ENCODE measurements around the gene USP5. TPM values are rescaled to one million over a fixed set of nuclear protein-coding genes. Genes with fewer than 3 reads are reported as not detected.
A peak's percentile ranks its signal among the peaks of the same experiment; 100 is the strongest.
"Not testable (repeated sequence)": the region's sequence is repeated elsewhere in the genome, so short reads cannot be mapped to it uniquely, and the experiment has no call there.

Gene USP5
- total and polyA plus RNA-seq, 12 donors: 30.6 to 162 (median 113) TPM

DNA sequence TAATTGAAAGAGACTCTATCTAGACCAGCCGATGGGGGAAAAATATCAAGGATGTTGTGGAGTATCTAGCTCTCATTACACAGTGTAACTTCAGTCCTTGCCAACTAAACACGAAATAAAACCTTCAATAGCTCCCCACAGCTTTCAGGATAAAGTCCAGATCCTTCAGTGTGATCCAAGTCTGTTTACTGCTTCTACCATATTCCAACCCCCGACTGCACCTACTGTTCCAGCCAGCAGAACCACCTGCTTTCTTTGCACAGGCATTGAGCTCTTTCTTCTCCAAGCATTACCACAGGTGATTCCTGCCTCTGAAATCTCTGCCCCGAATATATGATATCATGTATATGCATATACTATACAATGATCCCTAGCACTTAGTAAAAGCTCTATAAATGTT, 50.5 kb downstream of the USP5 start:
- H3K27me3 ChIP-seq: no peaks in the 10 kb centered on the region
- WGBS, 4 donors: 71 to 87% (median 83%) methylated on average over 4 of the region's 4 CpGs
- DNase-seq: no peak
- TF ChIP-seq POLR2A (IDR thresholded peaks at IDR 0.05) (no peak), CTCF (IDR thresholded peaks at IDR 0.05) (no peak)
- intact Hi-C loops (cut with DNase I): no loop called here
- no peaks in the 10 kb centered on the region for H3K36me3 ChIP-seq (replicated peaks in 1 of 2)
- no peak overlapping the region for H3K27ac ChIP-seq
- peaks cover 5 to 12% of the 10 kb centered on the region in 2 donors for H3K4me1 ChIP-seq (replicated peaks in 1 of 2)
- no peaks in the 10 kb centered on the region for H3K9me3 ChIP-seq (replicated peaks in 1 of 3)
- no peak overlapping the region for H3K4me3 ChIP-seq

- DNase-seq: no peak
- Histone ChIP-seq H3K36me3 (replicated peaks in 1 of 2) (no peaks in the 10 kb centered on the region), H3K4me1 (replicated peaks in 1 of 2) (peaks cover 5 to 12% of the 10 kb centered on the region in 2 donors), H3K9me3 (replicated peaks in 1 of 3) (no peaks in the 10 kb centered on the region), H3K27me3 (no peaks in the 10 kb centered on the region), H3K4me3 (no peak overlapping the region), H3K27ac (peak overlapping the region in 1 of 5 donors; percentile 78)
- no peak for TF ChIP-seq POLR2A (IDR thresholded peaks at IDR 0.05)
- WGBS, 4 donors: 61 to 77% (median 66%) methylated on average over 1 of the region's 1 CpG
- intact Hi-C loops (cut with DNase I): no loop called here
Observed at GRCh38 chr12:6903722-6904121, 51.8 kb downstream of the USP5 start.

DNA sequence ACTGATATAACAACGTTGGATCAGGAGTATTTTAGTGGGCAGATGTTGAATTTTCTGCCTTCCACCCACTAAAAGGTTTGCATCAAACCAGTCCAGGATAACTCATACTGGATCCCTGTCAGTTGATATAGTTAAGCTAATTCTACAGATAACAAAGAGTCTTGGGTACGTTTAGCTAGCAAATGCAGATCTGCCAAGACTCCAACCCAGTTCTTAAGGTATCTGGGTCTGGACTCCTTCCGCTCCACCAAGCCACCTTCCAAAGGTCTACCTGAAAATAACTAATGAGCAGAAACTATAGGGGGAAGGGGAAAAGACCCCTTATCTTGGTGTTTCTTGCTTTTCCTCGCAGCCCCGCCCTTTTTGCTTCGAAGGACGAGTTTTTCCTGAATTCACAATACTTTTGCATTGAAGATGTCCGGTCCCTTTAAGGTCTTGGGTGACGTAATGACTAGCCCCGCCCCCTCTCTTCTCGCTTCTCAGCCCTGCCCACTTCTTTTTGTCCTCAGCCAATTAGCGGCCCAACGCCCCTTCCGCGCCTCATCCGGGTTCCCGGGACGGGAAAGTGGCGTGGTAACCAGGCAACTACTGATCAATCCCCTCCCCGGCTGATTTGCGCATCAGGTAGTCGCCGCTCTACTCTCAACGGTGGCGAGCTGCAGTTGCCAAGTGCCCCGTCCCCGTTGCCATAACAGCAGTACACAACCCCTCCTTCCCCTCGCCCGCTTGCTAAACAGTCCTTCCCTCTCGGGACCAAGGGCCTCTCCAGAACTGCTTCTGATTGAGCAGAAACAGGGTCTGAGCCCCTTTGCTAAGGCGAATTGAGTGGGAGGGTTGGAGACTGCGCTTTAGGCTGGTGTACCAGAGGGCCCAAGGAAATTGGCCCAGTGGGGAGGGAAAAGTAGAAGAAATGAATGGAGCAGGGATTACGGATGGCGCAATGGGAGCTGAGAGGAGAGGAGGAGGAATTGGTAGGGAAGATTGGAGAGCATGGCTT, 52.6 kb downstream of the USP5 start, which contains the start of gene LRRC23:
Gene LRRC23 (plus strand): TSS at position 543 of the 997 bp plus-strand sequence. CDS start 812 bp downstream, outside the sequence.
- WGBS, 4 donors: 4 to 12% (median 6%) methylated on average over 14 to 34 of the region's 34 CpGs
- intact Hi-C loops (cut with DNase I): no loop called here
- no peak for TF ChIP-seq CTCF (IDR thresholded peaks at IDR 0.05)
- TF ChIP-seq POLR2A (IDR thresholded peaks at IDR 0.05): peak in 1 of 2 donors; percentile 39

GRCh38 chr12:6905414-6906040, 53.6 kb downstream of the USP5 start:
- Histone ChIP-seq H3K4me1 (replicated peaks in 1 of 2) (peaks cover 5 to 12% of the 10 kb centered on the region in 2 donors), H3K4me3 (peak overlapping the region in 2 of 4 donors; percentile 57 to 77), H3K27me3 (no peaks in the 10 kb centered on the region), H3K36me3 (replicated peaks in 1 of 2) (no peaks in the 10 kb centered on the region), H3K27ac (peak overlapping the region in 1 of 5 donors; percentile 78), H3K9me3 (replicated peaks in 1 of 3) (no peaks in the 10 kb centered on the region)
- DNase-seq: no peak
- TF ChIP-seq POLR2A (IDR thresholded peaks at IDR 0.05) (no peak), CTCF (IDR thresholded peaks at IDR 0.05) (no peak)
- intact Hi-C loops (cut with DNase I): no loop called here
- 61 to 74% (median 65%) methylated on average over 5 of the region's 5 CpGs for WGBS, 4 donors

More for the DNA sequence above, 52.6 kb downstream of the USP5 start, which contains the start of gene LRRC23:
- Histone ChIP-seq H3K4me1 (replicated peaks in 1 of 2) (peaks cover 5 to 12% of the 10 kb centered on the region in 2 donors), H3K27me3 (no peaks in the 10 kb centered on the region), H3K9me3 (replicated peaks in 1 of 3) (no peaks in the 10 kb centered on the region), H3K4me3 (peak within 1 kb of the TSS in 3 of 4 donors; percentile 57 to 87 (median 77)), H3K27ac (peak within 1 kb of the TSS; percentile 30 to 84 (median 53)), H3K36me3 (replicated peaks in 1 of 2) (no peaks in the 10 kb centered on the region)
- DNase-seq: peak; percentile 96 to 100 (median 98)

DNA sequence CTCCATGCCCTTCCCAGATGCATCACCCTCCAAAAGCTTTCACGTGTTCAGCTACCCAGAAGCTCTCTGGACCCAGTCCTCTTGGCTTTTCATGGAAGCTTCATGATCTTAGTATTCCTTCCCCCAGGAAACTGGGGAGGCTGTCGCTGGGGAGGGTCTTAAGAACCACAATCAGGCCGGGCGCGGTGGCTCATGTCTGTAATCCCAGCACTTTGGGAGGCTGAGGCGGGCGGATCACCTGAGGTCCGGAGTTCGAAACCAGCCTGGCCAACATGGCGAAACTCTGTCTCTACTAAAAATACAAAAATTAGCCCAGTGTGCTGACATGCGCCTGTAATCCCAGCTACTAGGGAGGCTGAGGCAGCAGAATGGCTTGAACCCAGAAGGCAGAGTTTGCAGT, 56.2 kb downstream of the USP5 start:
- H3K4me3 ChIP-seq; H3K9me3 ChIP-seq (replicated peaks in 1 of 3); intact Hi-C loops (cut with DNase I); H3K36me3 ChIP-seq (replicated peaks in 1 of 2); DNase-seq; H3K27me3 ChIP-seq; H3K27ac ChIP-seq: not testable (repeated sequence)
- peaks cover 5 to 12% of the 10 kb centered on the region in 2 donors for H3K4me1 ChIP-seq (replicated peaks in 1 of 2)
- WGBS, 4 donors: 90 to 97% (median 94%) methylated on average over 10 to 11 of the region's 11 CpGs
